ENCODE data around the gene MARCHF4.

Gene MARCHF4, protein sequence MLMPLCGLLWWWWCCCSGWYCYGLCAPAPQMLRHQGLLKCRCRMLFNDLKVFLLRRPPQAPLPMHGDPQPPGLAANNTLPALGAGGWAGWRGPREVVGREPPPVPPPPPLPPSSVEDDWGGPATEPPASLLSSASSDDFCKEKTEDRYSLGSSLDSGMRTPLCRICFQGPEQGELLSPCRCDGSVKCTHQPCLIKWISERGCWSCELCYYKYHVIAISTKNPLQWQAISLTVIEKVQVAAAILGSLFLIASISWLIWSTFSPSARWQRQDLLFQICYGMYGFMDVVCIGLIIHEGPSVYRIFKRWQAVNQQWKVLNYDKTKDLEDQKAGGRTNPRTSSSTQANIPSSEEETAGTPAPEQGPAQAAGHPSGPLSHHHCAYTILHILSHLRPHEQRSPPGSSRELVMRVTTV

DNA sequence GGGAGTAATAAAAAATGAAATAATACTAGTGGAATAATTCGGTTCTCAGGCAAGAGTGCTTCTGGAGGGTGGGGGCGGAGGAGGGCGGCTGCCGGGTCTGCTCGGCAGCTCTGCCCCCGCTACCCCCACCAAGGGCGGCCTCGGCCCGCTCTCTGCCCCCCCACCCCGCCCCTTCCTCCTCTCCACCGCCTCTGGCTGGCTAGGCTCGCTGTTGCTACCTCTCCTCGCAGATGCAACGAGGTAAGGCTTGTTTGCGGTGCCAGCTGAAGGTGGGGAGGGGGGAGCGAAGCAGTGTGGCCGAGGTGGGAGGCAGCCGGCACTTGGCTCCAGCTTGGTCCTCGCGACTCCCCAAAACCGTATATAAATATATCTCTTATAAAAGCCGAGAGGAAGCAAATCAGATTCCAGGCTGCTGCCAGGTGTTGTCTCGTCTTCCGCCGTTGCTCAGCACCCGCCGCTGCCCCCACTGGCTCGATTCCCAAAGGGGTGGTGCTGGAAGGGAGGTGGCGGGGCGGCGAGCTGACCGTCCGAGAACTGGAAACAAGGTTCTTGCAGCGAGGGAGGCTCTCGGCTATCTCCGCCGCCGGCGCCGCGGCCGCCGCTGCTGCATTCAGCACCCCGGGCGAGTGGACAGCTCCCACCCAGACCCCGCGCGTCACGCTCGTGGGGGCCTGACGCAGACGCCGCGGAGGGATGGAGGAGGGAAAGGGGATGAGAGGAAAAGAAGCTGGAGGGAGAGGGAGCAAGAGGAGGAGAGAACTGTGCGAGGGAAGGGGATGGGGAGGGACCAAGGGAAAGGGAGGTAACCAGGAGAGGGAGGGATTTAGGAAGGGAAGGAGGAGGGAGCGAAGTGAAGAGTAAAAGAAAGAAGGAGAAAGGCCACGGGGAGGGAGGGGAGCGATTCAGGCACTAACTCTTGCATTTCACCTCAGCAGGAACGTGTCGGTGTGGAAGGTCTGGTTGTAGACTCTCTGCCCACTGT lies at the start of gene MARCHF4:
Gene MARCHF4, minus strand, starts transcription at position 763 of the 982 bp plus-strand sequence. CDS start 2,223 bp downstream, outside the sequence.
- Histone ChIP-seq H3K4me3 (IDR thresholded peaks at IDR 0.05; ENCODE audit: insufficient read depth, low read depth, low read length) (no peak within 1 kb of the TSS), H3K27ac (no peak within 1 kb of the TSS), H3K36me3 (ENCODE audit: insufficient read depth) (no peaks in the 10 kb centered on the region), H3K4me2 (no peak within 1 kb of the TSS), H3K27me3 (ENCODE audit: insufficient read depth, low read depth) (no peaks in the 10 kb centered on the region), H4K20me1 (ENCODE audit: insufficient read depth) (no peaks in the 10 kb centered on the region), H3K79me2 (ENCODE audit: insufficient read depth, low read depth) (no peaks in the 10 kb centered on the region), H3K9ac (no peak within 1 kb of the TSS), H3K4me1 (ENCODE audit: low read depth, poor library complexity, severe bottlenecking) (no peaks in the 10 kb centered on the region), H2AFZ (ENCODE audit: low read depth) (no peak within 1 kb of the TSS)
- TF ChIP-seq, protein P1, sequence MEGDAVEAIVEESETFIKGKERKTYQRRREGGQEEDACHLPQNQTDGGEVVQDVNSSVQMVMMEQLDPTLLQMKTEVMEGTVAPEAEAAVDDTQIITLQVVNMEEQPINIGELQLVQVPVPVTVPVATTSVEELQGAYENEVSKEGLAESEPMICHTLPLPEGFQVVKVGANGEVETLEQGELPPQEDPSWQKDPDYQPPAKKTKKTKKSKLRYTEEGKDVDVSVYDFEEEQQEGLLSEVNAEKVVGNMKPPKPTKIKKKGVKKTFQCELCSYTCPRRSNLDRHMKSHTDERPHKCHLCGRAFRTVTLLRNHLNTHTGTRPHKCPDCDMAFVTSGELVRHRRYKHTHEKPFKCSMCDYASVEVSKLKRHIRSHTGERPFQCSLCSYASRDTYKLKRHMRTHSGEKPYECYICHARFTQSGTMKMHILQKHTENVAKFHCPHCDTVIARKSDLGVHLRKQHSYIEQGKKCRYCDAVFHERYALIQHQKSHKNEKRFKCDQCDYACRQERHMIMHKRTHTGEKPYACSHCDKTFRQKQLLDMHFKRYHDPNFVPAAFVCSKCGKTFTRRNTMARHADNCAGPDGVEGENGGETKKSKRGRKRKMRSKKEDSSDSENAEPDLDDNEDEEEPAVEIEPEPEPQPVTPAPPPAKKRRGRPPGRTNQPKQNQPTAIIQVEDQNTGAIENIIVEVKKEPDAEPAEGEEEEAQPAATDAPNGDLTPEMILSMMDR (conservative IDR thresholded peaks at IDR 0.05; ENCODE audit: low read depth, low read length), result no peak

DNA sequence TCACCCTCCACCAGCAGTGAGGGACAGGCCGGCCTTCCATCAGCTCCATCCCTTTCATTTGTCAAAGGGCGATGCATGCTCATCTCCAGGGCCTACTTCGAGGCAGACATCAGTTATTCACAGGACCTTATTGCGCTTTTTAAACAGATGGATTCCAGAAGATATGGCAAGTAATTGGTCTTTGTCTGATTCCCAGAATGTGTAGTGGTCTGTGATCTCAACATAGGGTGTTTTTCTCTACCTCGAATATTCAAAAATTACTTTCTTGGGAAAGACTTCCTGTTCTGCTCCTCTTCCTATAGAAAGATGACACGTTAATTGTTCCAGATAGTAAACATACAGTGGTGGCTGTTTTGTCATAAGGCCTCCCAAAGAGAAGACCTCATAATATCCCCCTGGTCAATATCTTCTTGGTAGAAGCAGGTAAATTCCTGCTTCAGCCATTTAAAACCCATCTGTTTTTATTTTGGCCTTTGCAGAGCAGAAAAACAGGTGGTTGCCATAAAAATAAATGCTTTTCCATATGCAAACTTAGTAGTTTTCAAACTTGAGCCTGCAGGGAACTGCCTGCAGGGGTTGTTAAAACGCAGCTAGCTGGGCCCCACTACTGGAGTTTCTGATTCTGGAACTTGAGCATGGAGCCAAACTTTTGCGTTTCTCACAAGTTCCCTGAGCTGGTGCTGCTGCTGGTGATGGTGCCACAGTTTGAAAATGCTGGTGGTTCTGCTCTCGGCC lies 48.3 kb upstream of the MARCHF4 start:
- H2AFZ ChIP-seq (ENCODE audit: low read depth), result no peak overlapping the region
- no peak overlapping the region for H3K27ac ChIP-seq
- TF ChIP-seq, protein P1 (conservative IDR thresholded peaks at IDR 0.05; ENCODE audit: low read depth, low read length), result no peak
- no peaks in the 10 kb centered on the region for H4K20me1 ChIP-seq (ENCODE audit: insufficient read depth)
- H3K9ac ChIP-seq, result no peak overlapping the region
- no peaks in the 10 kb centered on the region for H3K79me2 ChIP-seq (ENCODE audit: insufficient read depth, low read depth)
- no peak overlapping the region for H3K4me3 ChIP-seq (IDR thresholded peaks at IDR 0.05; ENCODE audit: insufficient read depth, low read depth, low read length)
- no peaks in the 10 kb centered on the region for H3K4me1 ChIP-seq (ENCODE audit: low read depth, poor library complexity, severe bottlenecking)
- no peak overlapping the region for H3K4me2 ChIP-seq
- 0 out of 2 replicates have a peak, but pooled peaks cover 4% of the 10 kb centered on the region for H3K36me3 ChIP-seq (ENCODE audit: insufficient read depth)
- no peaks in the 10 kb centered on the region for H3K27me3 ChIP-seq (ENCODE audit: insufficient read depth, low read depth)

DNA sequence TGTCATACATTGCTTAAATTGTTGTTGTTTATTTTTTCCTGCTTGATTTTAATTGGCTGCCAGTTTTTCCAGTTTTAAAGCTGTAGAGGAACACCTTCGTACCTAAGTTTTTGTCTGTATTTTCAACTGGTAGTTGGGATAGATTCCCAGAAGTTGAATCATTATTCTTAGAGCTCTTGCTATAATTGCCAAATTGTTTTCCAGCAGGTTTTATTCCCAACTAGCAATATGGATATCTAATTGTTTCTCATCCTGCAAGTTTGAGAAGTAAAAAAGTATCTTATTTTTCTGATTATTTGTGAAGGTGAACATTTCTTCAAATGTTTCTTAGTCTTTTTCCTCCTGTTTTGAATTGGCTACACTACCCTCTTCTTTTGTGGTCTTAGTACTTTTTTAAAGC lies 46.7 kb upstream of the MARCHF4 start:
- H3K36me3 ChIP-seq (ENCODE audit: insufficient read depth), result 0 out of 2 replicates have a peak, but pooled peaks cover 4% of the 10 kb centered on the region
- H3K27me3 ChIP-seq (ENCODE audit: insufficient read depth, low read depth), result no peaks in the 10 kb centered on the region
- H3K79me2 ChIP-seq (ENCODE audit: insufficient read depth, low read depth), result no peaks in the 10 kb centered on the region

More for the DNA sequence above, 46.7 kb upstream of the MARCHF4 start:
- Histone ChIP-seq H4K20me1 (ENCODE audit: insufficient read depth) (no peaks in the 10 kb centered on the region), H3K4me1 (ENCODE audit: low read depth, poor library complexity, severe bottlenecking) (no peaks in the 10 kb centered on the region), H3K4me2 (no peak overlapping the region), H2AFZ (ENCODE audit: low read depth) (no peak overlapping the region), H3K9ac (no peak overlapping the region), H3K4me3 (IDR thresholded peaks at IDR 0.05; ENCODE audit: insufficient read depth, low read depth, low read length) (no peak overlapping the region), H3K27ac (no peak overlapping the region)
- TF ChIP-seq, protein P1 (conservative IDR thresholded peaks at IDR 0.05; ENCODE audit: low read depth, low read length), result no peak
